Muscle of back (tissue), 11 donors: ENCODE results near the gene TNIK. TPM values are rescaled to one million over a fixed set of nuclear protein-coding genes. Genes with fewer than 3 reads are reported as not detected.

Experiments used
- DNase-seq, 3 donors: peaks; one replicate each; pipeline versions ENCODE4 v3.0.0 to v3.0.0-alpha.2; 2013
- polyA plus RNA-seq, 10 donors: library from polyadenylated mRNA; unstranded; fragments of 120-200 nt; gene quantifications; one replicate each; pipeline ENCODE4 v1.2.1, GENCODE V29; 2013; ENCODE audit not compliant: insufficient read length in 10 of 10

Gene TNIK
- polyA plus RNA-seq, 10 donors = 22.5 to 53.3 (median 37.8) TPM

DNA sequence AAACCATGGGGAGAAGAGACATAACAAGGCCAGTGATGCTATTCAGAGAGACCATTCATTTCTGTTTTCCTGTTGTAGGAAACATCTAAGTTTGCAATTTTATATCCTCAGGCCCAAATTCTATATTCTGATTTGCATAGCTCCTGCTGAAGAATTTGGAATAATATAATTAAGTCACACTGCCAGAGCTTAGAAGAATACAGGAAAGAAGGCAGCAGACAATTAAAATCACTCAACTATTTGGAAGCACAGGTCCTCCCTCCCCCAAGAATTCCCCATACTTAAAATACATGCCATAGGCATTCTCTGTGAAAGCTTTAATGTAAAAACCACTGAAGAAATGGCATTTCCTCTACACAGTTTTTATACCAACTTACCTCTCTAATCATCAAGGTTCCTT, 366.7 kb downstream of the TNIK start:
- DNase-seq = no peak

DNA sequence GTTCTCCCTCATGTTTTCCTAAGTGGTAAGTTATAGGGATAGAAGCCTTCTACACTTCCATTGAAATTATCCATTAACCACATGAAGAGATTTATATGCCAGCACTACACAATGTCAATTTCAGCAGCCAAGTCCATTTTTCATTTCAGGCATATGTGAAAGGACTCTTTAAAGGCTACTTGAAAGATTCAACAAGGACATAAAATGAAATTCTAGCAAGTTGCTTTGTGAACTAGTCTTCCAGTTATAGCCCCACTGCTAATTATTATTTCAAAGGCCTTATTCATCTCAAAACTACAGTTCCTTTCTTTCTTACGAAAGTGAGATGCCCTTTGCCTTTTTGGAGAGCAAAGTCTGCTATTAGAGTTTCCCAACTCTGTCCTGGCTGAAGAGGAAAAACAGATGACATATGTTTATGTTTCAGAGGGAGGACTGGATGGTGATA, 367.7 kb downstream of the TNIK start:
- DNase-seq = no peak

DNA sequence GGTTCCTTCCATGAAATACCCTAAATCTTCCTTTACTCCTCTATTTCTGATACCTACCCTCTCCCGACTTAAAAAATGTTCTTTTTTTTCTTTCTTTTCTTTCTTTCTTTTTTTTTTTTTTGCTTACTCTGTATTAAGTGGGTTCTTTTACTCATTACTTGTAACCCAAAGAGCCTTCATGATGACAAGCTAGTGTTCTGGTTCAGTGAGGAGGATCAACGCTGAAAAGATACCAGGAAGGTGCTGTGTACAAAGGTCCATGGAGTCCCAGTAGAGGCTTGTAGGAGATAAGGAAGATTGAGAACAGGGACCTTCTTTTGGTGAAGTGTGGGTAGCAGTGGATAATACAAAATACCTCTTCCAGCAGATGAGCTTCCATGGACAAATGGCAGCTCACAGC, 369.9 kb downstream of the TNIK start:
- no peak for DNase-seq

DNA sequence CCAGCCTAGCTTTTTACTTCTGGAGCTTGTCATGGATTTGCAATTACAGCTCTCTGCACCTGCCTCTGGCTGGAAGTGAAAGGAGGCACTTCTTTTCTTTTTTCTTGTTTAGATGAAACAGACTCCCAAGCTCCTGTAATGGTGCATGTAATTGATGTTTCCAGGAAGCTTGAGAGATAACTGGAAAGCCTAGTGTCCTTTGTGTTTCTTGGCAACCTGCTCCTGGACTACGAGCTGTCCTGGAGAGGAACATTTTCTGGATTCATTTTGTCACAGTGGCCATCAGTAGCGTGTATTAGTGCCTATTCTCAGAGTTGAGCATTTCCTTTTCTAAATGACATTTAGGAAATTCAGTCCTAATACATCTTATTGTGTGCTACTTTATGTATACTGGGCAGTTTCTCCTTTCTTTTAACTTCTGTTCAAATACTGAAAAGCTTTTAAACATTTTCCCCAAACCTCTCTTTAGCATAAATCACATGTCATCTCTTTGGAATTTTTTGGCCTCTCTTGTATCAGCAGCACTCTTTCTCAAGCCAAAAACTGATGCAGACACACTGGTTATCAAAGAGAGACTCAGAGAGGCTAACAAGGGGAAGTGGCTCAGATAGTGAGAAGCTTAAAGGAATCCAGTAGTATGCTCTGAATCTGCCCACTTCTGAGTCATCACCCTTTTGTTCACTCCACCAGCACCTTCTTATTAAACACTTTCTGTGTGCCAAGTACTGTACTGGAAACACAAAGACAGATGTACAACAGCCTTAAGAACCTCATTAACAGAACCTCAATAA, 371.0 kb downstream of the TNIK start:
- peak; percentile 46 to 88 (median 64) for DNase-seq

DNA sequence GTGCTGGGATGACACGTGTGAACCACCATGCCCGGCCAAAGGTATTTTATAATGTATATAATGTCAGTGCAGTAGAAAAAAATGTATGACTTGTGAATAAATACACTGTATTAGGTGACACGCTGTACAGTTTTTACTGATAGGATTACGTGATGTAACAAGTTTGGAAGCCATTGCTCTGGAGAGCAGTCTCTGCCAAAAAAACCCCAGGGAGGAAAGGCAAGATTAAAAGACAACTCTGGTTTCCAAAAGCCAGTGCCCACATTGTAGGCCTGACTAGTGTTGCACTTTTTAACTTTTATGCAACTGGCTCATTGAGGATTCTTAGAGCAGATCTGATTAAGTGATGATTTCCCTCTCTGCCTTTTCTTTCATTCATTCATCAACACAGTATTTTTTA, 371.7 kb downstream of the TNIK start:
- DNase-seq = no peak

DNA sequence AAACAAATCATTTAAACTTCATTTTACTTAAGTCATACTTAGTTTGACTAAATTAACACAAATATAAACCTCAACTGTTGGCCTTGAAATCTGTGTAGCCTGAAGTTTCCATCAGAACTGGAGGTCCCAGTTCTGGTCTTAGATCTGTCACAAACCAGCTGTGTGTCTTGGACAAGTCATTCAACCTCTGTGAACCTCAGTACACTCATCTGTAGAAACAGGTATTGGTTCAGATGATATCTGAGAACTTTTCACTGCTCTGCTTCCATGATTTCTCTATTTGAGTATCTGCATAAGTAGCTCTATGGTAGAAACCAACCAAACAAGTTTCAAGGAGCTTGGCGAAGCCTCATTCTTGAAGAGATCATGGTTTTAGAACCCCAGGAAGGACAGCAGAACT, 373.3 kb downstream of the TNIK start:
- no peak for DNase-seq

DNA sequence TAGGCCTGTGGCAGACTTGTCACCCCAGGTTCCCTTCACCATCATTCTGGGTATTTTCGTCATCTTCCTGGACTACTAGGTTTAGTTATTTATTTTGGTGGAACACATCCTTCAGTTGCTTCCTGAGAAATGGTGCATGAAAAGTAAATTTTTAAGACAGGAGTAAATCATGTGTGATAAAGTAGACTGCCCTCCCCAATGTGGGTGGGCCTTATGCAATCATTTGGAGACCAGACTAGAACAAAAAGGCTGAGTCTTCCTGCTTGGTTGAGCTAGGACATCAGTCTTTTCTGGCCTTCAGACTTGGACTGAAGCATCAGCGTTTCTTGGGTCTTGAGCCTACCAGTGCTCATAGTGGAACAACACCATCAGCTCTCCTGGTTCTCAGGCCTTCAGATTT, 382.9 kb downstream of the TNIK start:
- DNase-seq = no peak

DNA sequence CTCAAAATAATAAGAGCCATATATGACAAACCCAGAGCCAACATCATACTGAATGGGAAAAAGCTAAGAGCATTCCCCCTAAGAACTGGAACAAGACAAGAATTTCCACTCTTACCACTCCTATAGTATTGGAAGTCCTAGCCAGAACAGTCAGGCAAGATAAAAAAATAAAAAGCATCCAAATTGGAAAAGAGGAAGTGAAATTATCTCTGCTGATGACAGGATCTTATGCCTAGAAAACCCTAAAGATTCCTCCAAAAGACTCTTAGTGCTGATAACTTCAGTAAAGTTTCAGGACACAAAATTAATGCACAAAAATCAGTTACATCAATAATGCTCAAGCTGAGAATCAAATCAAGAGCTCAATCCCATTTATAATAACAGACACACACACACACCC, 387.8 kb downstream of the TNIK start:
- peak in 2 of 3 donors; percentile 26 to 35 for DNase-seq

DNA sequence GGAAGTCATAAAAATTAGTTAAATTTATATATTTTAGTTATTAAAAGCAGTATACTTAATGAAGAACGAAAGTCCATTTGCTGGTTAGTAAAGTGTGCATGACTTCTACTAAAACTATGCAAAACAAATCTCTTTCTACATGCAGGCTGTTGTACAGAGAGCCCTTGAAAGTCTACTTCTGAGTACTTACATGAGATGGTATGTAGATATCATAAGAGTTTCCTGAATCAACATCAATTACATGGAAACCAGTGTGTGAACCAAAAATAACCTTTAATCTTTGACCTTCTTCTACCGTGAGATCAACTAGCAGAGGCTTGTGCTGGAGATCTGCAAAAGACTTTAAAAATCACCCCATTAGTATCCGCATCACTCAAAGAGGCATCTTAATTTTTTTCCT, 391.5 kb downstream of the TNIK start:
- no peak for DNase-seq

DNA sequence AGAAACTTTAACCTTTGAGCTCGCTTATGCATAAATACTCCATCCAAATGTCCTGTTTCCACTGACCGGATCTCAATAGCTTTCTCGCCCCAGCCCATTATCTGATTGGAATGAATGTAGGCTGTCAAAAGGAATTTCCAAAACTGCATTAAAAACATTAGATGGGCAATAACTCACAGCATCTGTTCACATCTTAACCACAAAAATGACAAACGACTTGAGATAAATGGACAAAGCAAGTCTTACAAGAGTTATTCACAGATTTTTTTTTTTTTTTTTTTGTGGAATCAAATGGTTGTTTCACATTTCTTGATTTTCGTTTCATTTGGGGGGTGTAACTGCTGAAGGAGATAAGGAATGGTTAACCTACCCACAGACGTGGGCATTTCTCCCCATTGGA, 394.0 kb downstream of the TNIK start:
- no peak for DNase-seq

DNA sequence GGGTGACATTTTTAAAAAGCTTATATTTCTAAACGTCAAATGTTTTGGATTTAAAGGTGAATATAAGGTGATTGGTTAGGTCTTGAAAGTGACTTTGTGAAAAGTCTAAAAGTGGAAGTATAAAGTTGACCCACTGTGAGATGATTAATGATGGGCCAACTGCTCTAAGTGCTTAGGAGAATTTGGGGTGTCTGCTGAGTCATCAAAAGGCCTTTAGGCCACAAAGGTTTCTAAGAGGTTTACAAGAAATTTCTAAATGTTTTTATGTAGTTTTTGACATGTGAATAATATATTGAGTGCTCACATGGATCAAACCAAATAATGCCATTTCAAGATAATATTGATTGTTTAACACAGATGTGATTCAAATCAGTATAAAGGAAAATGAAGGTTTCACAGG, 394.5 kb downstream of the TNIK start:
- DNase-seq = no peak

DNA sequence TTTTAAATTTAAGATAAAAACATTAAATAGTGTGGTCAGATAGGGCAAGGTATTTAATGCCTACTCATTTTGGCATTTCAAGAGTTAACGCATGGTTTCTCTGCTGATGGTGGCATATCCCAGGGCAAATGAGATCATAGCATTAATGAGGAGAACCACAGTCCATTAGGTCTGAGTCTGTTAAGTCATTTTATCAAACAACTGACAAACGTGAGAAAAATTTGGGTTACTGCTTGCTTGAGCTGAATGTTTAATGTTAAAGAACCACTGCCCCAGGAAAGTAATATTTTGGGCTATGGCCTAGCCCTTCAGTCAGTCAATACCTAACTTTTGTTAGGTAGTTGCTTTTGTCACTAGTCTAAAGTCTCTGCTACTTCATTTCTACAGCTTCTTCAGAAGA, 395.7 kb downstream of the TNIK start:
- no peak for DNase-seq

DNA sequence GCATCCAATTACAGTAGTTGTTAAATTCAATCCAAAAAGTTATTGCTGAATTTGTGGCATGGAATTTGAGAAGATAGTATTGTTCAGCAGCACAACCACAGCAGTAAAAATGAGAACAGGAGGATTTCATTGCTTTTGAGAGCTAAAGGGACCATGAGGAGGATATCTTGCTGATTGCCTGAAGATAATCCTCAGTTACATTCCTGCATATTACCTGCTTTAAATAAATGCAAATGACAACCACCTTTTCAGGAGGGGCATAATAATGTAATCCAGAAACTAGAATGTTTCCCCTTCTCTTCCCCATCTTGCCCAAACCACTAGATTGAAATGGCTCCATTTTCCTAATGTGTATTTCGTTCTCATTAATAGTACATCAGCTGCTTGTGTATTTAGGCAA, 398.5 kb downstream of the TNIK start:
- no peak for DNase-seq

DNA sequence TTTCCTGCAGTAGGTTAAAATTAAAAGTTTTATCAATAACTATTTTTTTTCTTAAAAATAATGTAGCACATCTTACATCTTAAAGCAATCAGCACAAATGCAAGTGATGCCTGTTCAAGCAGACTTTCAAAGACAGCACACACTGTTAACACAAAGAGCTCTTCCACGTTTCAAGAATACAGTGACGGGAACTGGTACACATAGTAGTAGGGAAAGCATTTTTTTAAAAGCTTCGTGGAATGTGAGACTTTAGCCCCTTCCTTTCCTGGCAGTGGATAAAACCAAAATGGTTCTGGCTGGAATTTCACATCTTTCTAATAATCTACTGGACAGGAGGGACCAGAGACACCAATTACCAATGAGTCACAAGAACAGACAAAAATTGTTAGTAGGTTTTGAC, 400.2 kb downstream of the TNIK start:
- DNase-seq = no peak

DNA sequence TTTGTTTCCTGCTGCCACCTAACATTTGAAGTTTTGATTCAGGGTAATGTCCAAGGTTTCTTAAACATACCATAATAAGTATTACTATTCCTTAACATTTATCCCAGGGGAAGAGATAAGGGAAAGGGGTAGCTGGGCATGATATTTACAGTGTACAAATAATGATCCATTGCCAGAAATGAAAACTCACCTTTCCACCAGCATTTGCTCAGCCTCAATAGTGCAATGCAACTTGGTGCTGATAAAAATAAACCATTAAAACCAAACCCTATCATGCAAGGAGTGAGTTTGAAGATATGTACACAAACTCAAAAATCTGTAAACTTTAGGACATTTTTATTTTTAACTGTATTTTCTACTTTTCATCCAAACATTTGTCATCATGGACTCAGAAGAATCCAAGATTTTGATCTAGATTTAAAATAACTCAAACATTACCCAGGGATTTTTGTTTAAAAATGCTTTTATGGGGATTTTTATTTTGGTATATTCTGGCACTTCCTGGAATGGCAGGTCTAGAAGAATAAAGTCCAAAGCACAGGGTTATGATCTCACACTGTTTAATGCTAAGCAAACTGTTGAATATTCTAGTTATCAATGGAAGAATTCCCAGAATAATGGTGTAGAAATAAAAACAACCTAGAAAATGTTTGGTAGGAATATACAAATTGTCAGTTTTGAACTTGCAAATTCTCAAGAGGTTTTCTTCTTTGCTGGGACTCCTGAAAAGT, 401.2 kb downstream of the TNIK start:
- DNase-seq = no peak

DNA sequence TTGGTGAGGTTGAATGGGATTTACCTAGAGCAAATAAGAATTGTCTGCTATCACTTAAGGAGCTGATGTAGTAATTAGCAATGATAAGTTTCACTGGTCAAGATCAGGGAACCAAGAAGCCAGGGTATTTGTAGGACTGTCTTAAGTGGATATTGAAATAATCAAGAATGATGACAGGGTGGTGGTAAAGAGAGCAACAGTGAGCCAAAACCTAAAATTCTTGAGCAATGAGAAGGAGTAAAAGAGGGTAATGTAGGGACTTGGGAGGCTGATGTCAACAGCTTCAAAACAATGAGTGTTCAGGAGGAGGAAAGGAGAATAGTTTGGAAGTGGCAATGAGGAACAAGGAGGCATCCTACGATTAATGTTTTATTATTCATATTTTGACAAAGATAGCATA, 402.1 kb downstream of the TNIK start:
- DNase-seq = no peak

DNA sequence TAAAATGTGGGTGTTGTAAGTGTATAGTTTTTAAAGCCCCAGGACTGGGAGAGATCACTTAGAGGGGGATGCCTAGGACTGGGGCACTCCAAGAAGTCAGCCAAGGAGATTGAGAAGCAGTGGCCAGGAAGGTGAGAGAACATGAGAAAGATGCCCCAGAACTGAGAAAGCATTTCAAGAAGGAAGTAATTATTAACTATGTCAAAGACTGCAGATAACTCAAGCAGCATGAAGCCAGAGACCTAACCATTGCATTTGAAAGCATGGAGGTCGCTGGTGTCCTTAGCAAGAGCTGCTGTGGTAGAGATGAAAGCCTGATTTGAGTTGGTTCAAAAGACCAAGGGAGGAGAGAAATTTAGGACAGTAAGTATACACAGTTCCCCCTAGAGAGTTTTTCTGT, 403.1 kb downstream of the TNIK start:
- no peak for DNase-seq

DNA sequence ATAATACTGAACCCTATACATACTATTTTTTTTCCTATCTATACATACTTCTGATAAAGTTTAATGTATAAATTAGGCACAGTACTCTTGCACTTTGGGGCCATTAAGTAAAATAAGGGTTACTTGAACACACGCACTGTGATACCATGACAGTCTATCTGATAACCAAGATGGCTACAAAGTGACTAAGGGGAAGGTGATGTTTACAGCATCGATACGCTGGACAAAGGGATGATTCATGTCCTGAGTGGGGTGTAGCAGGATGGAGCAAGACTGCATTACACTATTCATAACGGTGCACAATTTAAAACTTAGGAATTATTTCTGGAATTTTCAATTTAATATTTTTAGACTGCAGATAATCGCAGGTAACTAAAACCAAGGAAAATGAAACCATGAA, 403.7 kb downstream of the TNIK start:
- no peak for DNase-seq

DNA sequence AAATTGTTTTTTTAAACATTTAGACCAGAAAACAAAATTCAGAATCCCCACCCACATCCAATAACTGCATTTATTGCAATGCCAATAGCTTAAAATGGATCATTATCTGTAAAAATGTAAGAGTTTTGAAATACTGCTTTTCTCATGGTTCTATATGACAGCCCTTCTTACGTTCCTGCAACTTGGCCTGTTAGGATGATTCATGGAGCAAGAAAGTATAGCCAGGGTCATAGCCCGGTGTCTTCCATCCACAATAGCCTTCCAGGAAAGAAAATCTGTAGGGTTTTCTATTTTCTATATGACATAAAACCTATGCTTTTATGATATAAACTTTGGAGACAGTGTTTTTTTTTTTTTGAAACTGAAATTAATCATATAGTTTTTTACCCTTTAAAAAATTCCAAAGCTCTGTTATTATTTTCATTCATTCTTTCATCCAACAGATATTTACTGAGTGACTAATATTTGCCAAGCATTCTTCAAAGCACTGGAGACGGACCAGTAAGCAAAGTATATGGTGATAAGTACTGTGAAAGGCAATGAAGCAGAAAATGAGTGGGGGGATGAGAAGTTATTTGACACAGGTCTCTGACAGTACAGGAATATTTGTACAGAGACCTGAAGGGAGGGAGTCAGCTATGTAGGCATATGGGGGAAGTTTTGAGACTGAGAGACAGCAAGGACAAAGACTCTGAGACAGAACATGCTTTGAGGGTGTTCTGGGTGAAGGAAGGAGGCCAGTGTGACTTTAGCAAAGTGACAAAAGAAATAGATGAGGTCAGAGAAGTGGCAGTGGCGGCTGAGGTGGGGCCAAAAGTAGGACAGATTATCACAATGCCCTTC, 404.6 kb downstream of the TNIK start:
- DNase-seq = peak in 2 of 3 donors; percentile 23

DNA sequence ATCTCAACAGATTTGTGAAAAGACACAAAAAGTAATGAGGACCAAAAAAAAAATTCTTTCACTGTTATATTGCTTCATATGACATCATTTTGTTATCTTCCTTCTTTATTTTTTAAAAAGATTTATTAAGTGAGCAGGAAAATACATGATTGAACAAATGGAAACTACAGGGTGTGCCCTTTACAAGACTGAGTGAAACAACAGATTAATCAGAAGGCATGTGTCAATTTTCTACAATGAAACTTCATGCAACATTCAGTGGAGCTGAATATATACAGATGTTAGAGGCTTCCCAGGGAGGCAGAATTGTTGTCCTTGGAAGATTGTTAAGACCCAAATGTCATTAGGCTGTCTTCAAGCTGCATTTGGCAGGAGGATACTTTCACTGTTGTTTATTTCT, 405.3 kb downstream of the TNIK start:
- DNase-seq = peak in 1 of 3 donors; percentile 16

DNA sequence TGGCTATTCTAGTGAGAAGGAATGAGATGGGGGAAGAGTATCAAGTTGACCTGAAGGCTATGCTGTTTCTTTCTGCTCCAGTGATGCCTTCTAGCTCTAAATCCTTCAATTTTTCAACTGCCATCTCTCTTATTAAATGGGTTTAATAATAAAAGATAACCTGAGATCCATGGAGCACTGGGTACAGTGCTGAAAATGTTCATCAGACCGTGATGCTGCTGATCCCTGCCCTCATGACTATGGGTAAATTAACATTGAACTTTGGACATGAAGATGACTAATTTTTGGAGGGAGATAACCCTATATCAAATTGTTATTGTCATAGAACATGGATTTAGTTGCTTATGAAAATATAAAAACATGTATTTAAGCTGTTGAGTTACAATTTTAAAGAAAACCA, 406.0 kb downstream of the TNIK start:
- DNase-seq = no peak

DNA sequence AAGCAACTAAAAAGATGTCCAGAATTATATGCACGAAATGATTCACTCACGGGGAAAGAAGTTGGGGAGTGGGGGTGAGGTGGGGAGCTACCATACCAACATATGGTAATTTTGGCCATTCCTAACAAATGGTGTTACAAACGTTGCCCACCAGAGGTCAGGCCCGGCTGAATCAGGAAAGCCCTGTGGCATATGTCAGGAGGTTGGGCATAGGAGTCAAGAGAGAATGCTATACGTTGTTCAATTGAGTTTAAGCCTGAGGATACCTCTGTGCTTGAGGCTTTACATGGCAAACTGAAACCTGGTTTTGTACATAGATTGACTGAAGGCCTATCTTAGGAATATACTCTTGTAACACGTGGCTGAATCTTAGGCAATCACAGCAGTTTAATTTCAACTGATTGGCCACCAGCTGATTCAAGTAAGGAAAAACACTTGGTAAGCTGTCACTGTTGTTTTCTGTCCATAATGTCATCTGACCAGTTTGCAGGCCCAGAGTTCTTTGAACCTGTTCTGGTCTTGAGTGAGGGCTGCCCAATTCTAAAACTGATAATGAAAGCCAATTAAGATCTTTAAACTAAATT, 410.3 kb downstream of the TNIK start:
- peak; percentile 28 to 51 (median 34) for DNase-seq
